MCF 10A (cell line): ENCODE measurements around the gene SMCHD1. TPM values are rescaled to one million over a fixed set of nuclear protein-coding genes. Genes with fewer than 3 reads are reported as not detected.
A peak's percentile ranks its signal among the peaks of the same experiment; 100 is the strongest.
"Not testable (repeated sequence)": the region's sequence is repeated elsewhere in the genome, so short reads cannot be mapped to it uniquely, and the experiment has no call there.

Experiments
- BruUV-seq: library from RNA; stranded (reverse); fragments of 400-500 nt; replicated peaks from 2 replicates; lab custom pipeline; 2021; lab: Mats Ljungman, UMichigan
- CTCF ChIA-PET: fragments of 300-600 bp; sonication (Branson Sonifier 250); formaldehyde crosslinking; extraction: SDS; loops from one replicate; lab custom pipeline; 2021; ENCODE audit warnings: antibody characterized with exemption, inconsistent platforms; lab: Yijun Ruan, JAX
- POLR2A ChIA-PET: fragments of 300-600, 350-650 bp; sonication (Branson Sonifier 250); formaldehyde crosslinking; extraction: SDS; loops from one replicate; lab custom pipeline; 2020; ENCODE audit warnings: antibody characterized with exemption, inconsistent platforms; lab: Yijun Ruan, JAX
- DNase-seq: peaks from one replicate; pipeline ENCODE4 v3.0.0-alpha.2; 2018; ENCODE audit not compliant: unreplicated experiment
- H3K27ac Mint-ChIP-seq: one replicate; pipeline ENCODE4 v1.8.0; 2022; ENCODE audit warnings: mild to moderate bottlenecking, low read depth, mixed read lengths; ENCODE audit not compliant: unreplicated experiment
- H3K27me3 Mint-ChIP-seq: one replicate; pipeline ENCODE4 v1.8.0; 2022; ENCODE audit warnings: mixed read lengths; ENCODE audit not compliant: insufficient read depth, unreplicated experiment
- H3K36me3 Mint-ChIP-seq: one replicate; pipeline ENCODE4 v1.8.0; 2022; ENCODE audit warnings: mild to moderate bottlenecking, moderate library complexity, mixed read lengths; ENCODE audit not compliant: insufficient read depth, unreplicated experiment
- H3K4me1 Mint-ChIP-seq: one replicate; pipeline ENCODE4 v1.8.0; 2022; ENCODE audit warnings: mixed read lengths; ENCODE audit not compliant: insufficient read depth, unreplicated experiment
- H3K4me3 Mint-ChIP-seq: one replicate; pipeline ENCODE4 v1.8.0; 2022; ENCODE audit warnings: mild to moderate bottlenecking, moderate library complexity, mixed read lengths; ENCODE audit not compliant: unreplicated experiment
- H3K9me3 Mint-ChIP-seq: one replicate; pipeline ENCODE4 v1.8.0; 2022; ENCODE audit warnings: mixed read lengths; ENCODE audit not compliant: unreplicated experiment
- CTCF ChIP-seq: fragments of 200-600 bp; IDR thresholded peaks from one replicate; pipeline ENCODE4 v1.8.0; 2022; ENCODE audit warnings: antibody characterized with exemption, mild to moderate bottlenecking; ENCODE audit not compliant: unreplicated experiment
- intact Hi-C: fragments of 100-400 bp; cut with micrococcal nuclease; formaldehyde crosslinking; loops from 2 replicates; pipeline ENCODE4 v1.14.1; 2022
- total RNA-seq: library from RNA; stranded (reverse); gene quantifications from 2 replicates; pipeline ENCODE4 v1.2.3, GENCODE V29; 2022

Gene SMCHD1
- total RNA-seq, 1 experiment from 2014 or later: 50.7 TPM

- no peaks in the 10 kb centered on the region for H3K9me3 Mint-ChIP-seq
- H3K27ac Mint-ChIP-seq: no peak overlapping the region
- H3K36me3 Mint-ChIP-seq: peaks cover 89% of the 10 kb centered on the region
- no peaks in the 10 kb centered on the region for H3K4me1 Mint-ChIP-seq
- intact Hi-C loops: no loop called here
- CTCF ChIA-PET: interaction anchor here (0.9 to 1.1 kb wide), 2 partner anchors 18 to 21 kb away, joined by 3 to 4 read pairs; no protein-coding TSS in a partner anchor
- DNase-seq: no peak
- BruUV-seq: no TSS peak
- no peaks in the 10 kb centered on the region for H3K27me3 Mint-ChIP-seq
- POLR2A ChIA-PET: interaction anchor here (0.6 to 1.4 kb wide), 3 partner anchors 14 to 517 kb away, joined by 3 to 4 read pairs (median 3); no protein-coding TSS in a partner anchor
- no peak overlapping the region for H3K4me3 Mint-ChIP-seq
- no peak for TF ChIP-seq CTCF
Measured at GRCh38 chr18:2729757-2730156, 74.2 kb downstream of the SMCHD1 start.

- Mint-ChIP-seq H3K27ac (no peak overlapping the region), H3K36me3 (peaks cover 94% of the 10 kb centered on the region), H3K4me1 (no peaks in the 10 kb centered on the region), H3K4me3 (no peak overlapping the region), H3K9me3 (no peaks in the 10 kb centered on the region), H3K27me3 (no peaks in the 10 kb centered on the region)
- POLR2A ChIA-PET: no interaction called here
- CTCF ChIA-PET: interaction anchor here (0.5 kb wide), 1 partner anchor 19 kb away, joined by 3 read pairs; no protein-coding TSS in a partner anchor
- intact Hi-C loops: no loop called here
- no peak for DNase-seq
- no peak for TF ChIP-seq CTCF
- no TSS peak for BruUV-seq
Measured at GRCh38 chr18:2736823-2737222, 81.3 kb downstream of the SMCHD1 start.

- BruUV-seq, H3K9me3 Mint-ChIP-seq, intact Hi-C loops, CTCF ChIA-PET, H3K27ac Mint-ChIP-seq, H3K4me3 Mint-ChIP-seq, H3K27me3 Mint-ChIP-seq, POLR2A ChIA-PET, H3K4me1 Mint-ChIP-seq, DNase-seq: not testable (repeated sequence)
- H3K36me3 Mint-ChIP-seq: peaks cover 77% of the 10 kb centered on the region
Measured at GRCh38 chr18:2740082-2740481, 84.6 kb downstream of the SMCHD1 start.

- CTCF ChIA-PET: no interaction called here
- peaks cover 67% of the 10 kb centered on the region for H3K36me3 Mint-ChIP-seq
- H3K9me3 Mint-ChIP-seq: no peaks in the 10 kb centered on the region
- POLR2A ChIA-PET: no interaction called here
- no peak for DNase-seq
- no peaks in the 10 kb centered on the region for H3K4me1 Mint-ChIP-seq
- no TSS peak for BruUV-seq
- TF ChIP-seq CTCF: no peak
- no peak overlapping the region for H3K27ac Mint-ChIP-seq
- H3K27me3 Mint-ChIP-seq: no peaks in the 10 kb centered on the region
- no peak overlapping the region for H3K4me3 Mint-ChIP-seq
- intact Hi-C loops: no loop called here
Measured at GRCh38 chr18:2746274-2746673, 90.7 kb downstream of the SMCHD1 start.

GRCh38 chr18:2758309-2758708 lies 102.8 kb downstream of the SMCHD1 start:
- H3K27me3 Mint-ChIP-seq: no peaks in the 10 kb centered on the region
- H3K27ac Mint-ChIP-seq: peak overlapping the region; percentile 30
- ChIA-PET POLR2A (no interaction called here), CTCF (no interaction called here)
- no peaks in the 10 kb centered on the region for H3K9me3 Mint-ChIP-seq
- DNase-seq: no peak
- peaks cover 5% of the 10 kb centered on the region for H3K4me1 Mint-ChIP-seq
- TF ChIP-seq CTCF: no peak
- no peak overlapping the region for H3K4me3 Mint-ChIP-seq
- BruUV-seq: no TSS peak
- intact Hi-C loops: no loop called here
- H3K36me3 Mint-ChIP-seq: peaks cover 43% of the 10 kb centered on the region
